ENCODE measurements around the gene SETD5.

GRCh38 chr3:9379327-9379726 is 18.1 kb upstream of the SETD5 start:
- TF ChIP-seq POLR2AphosphoS5 (IDR thresholded peaks at IDR 0.05; ENCODE audit: low read depth) (no peak), EZH2phosphoT487 (IDR thresholded peaks at IDR 0.05; ENCODE audit: unreplicated experiment) (no peak), CREB1 (CRISPR knock-in tag; IDR thresholded peaks at IDR 0.05; ENCODE audit: low read depth) (no peak), EZH2 (IDR thresholded peaks at IDR 0.05; ENCODE audit: low read depth, unreplicated experiment) (no peak), REST (IDR thresholded peaks at IDR 0.05; ENCODE audit: unreplicated experiment) (no peak), ETS1 (IDR thresholded peaks at IDR 0.05) (no peak), STAT1 (IDR thresholded peaks at IDR 0.05; ENCODE audit: unreplicated experiment) (no peak), JUNB (IDR thresholded peaks at IDR 0.05; ENCODE audit: unreplicated experiment) (no peak), ZNF462 (CRISPR knock-in tag; IDR thresholded peaks at IDR 0.05) (no peak), NANOG (IDR thresholded peaks at IDR 0.05; ENCODE audit: borderline replicate concordance) (no peak)
- TF ChIP-seq, protein P1, sequence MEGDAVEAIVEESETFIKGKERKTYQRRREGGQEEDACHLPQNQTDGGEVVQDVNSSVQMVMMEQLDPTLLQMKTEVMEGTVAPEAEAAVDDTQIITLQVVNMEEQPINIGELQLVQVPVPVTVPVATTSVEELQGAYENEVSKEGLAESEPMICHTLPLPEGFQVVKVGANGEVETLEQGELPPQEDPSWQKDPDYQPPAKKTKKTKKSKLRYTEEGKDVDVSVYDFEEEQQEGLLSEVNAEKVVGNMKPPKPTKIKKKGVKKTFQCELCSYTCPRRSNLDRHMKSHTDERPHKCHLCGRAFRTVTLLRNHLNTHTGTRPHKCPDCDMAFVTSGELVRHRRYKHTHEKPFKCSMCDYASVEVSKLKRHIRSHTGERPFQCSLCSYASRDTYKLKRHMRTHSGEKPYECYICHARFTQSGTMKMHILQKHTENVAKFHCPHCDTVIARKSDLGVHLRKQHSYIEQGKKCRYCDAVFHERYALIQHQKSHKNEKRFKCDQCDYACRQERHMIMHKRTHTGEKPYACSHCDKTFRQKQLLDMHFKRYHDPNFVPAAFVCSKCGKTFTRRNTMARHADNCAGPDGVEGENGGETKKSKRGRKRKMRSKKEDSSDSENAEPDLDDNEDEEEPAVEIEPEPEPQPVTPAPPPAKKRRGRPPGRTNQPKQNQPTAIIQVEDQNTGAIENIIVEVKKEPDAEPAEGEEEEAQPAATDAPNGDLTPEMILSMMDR (conservative IDR thresholded peaks at IDR 0.05; ENCODE audit: low read depth in 2 of 2), result no peak

All from GM23338 (cell line).